Mucosa of stomach (tissue), 1 donor: ENCODE results near the gene KIAA0930.
A peak's percentile ranks its signal among the peaks of the same experiment; 100 is the strongest.
"Not testable (repeated sequence)": the region's sequence is repeated elsewhere in the genome, so short reads cannot be mapped to it uniquely, and the experiment has no call there.

Experiments
- H3K27me3 ChIP-seq: one replicate; pipeline ENCODE4 v1.7.0; 2013; ENCODE audit warnings: mild to moderate bottlenecking, low read length; ENCODE audit not compliant: control insufficient read depth, insufficient read depth
- H3K36me3 ChIP-seq: one replicate; pipeline ENCODE4 v1.7.0; 2013; ENCODE audit warnings: low read length; ENCODE audit not compliant: control insufficient read depth, insufficient read depth
- H3K4me1 ChIP-seq: one replicate; pipeline ENCODE4 v1.7.0; 2013; ENCODE audit warnings: mild to moderate bottlenecking, low read length; ENCODE audit not compliant: control insufficient read depth, insufficient read depth
- H3K4me3 ChIP-seq: one replicate; pipeline ENCODE4 v1.7.0; 2013; ENCODE audit warnings: low read length
- H3K9ac ChIP-seq: one replicate; pipeline ENCODE4 v1.7.0; 2013; ENCODE audit warnings: mild to moderate bottlenecking, low read length, moderate library complexity
- H3K9me3 ChIP-seq: one replicate; pipeline ENCODE4 v1.7.0; 2013; ENCODE audit warnings: mild to moderate bottlenecking, low read length, moderate library complexity; ENCODE audit not compliant: control insufficient read depth
- donor health status: Pancreatic carcinoma.

KIAA0930 gene

GRCh38 chr22:45259754-45260394, 19.2 kb upstream of the KIAA0930 start:
- Histone ChIP-seq H3K9me3 (no peaks in the 10 kb centered on the region), H3K4me3 (no peak overlapping the region)

DNA sequence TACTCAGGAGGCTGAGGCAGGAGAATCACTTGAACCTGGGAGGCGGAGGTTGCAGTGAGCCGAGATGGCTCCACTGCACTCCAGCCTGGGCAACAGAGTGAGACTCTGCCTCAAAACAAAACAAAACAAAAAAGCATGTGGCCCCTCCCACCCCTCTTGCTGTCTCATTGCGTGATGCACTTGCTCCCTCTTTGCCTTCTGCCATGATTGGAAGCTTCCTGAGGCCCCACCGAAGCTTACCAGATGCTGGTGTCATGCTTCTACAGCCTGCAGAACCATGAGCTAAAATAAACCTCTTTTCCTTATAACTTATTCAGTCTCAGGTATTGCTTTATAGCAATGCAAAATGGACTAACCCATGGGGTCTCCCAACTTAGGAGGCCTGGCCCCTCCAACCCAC, 17.2 kb upstream of the KIAA0930 start:
- not testable (repeated sequence) for H3K9me3 ChIP-seq, H3K27me3 ChIP-seq, H3K36me3 ChIP-seq, H3K4me3 ChIP-seq, H3K9ac ChIP-seq, H3K4me1 ChIP-seq

More at GRCh38 chr22:45259754-45260394, 19.2 kb upstream of the KIAA0930 start:
- H3K9ac ChIP-seq = no peak overlapping the region
- H3K27me3 ChIP-seq = no peaks in the 10 kb centered on the region
- H3K4me1 ChIP-seq = peaks cover 12% of the 10 kb centered on the region
- no peaks in the 10 kb centered on the region for H3K36me3 ChIP-seq

- H3K4me3 ChIP-seq = no peak overlapping the region
- H3K4me1 ChIP-seq = no peaks in the 10 kb centered on the region
- H3K27me3 ChIP-seq = no peaks in the 10 kb centered on the region
- H3K9me3 ChIP-seq = no peaks in the 10 kb centered on the region
- H3K36me3 ChIP-seq = no peaks in the 10 kb centered on the region
- H3K9ac ChIP-seq = no peak overlapping the region
These were observed 14.1 kb upstream of the KIAA0930 start for GRCh38 chr22:45254789-45255278.

- Histone ChIP-seq H3K27me3 (no peaks in the 10 kb centered on the region), H3K9ac (no peak overlapping the region), H3K4me1 (no peaks in the 10 kb centered on the region), H3K36me3 (no peaks in the 10 kb centered on the region), H3K4me3 (no peak overlapping the region), H3K9me3 (no peaks in the 10 kb centered on the region)
These were observed 13.7 kb upstream of the KIAA0930 start for GRCh38 chr22:45254388-45254787.

DNA sequence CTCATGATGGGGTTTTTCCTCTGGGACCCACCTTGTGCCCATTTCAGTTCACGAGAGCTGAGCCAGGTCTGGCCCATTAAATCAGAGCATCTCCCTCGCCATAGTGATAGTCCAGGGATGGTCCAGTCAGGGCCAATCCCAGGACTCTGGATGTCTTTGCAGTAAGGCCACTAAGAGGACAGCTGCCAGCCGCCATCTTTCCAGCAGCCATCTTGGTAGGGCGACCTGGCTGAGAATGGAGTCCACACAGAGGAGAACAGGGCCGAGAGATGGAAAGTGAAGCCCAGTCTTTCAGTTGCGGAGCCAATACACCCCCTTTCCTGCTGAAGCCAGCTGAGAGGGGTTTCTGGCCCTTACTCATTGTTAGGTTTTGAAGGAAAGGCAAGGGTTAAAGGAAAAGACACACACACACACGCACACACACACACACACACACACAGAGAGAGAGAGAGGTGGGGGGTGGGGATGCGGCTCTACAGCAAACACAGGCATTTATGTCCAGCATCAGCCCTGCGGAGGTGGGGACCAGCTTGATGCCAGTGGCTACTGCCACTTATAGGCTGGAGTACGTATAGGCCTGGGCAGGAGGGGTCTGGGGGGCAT, 12.4 kb upstream of the KIAA0930 start:
- Histone ChIP-seq H3K9ac (no peak overlapping the region), H3K36me3 (no peaks in the 10 kb centered on the region), H3K9me3 (no peaks in the 10 kb centered on the region), H3K27me3 (no peaks in the 10 kb centered on the region), H3K4me3 (no peak overlapping the region), H3K4me1 (no peaks in the 10 kb centered on the region)

DNA sequence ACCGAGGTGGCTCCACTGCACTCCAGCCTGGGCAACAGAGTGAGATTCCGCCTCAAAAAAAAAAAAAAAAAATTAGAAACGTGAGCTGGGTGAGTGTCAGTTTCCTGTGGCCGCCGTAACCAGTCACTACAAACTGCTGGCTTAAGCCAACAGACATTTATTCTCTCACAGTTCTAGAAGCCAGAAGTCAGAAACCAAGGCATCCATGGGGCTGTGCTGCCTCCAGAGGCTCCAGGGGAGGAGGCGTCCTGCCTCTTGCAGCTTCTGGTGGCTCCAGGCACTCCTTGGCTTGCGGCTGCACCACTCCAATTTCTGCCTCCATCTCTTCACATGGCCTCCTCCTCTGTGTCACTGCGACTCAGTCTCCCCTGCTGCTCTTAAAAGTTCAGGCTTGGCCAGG, 11.1 kb upstream of the KIAA0930 start:
- Histone ChIP-seq H3K36me3 (no peaks in the 10 kb centered on the region), H3K27me3 (no peaks in the 10 kb centered on the region), H3K9me3 (no peaks in the 10 kb centered on the region), H3K9ac (no peak overlapping the region), H3K4me3 (no peak overlapping the region), H3K4me1 (peaks cover 5% of the 10 kb centered on the region)

GRCh38 chr22:45248832-45249561, 8.3 kb upstream of the KIAA0930 start:
- Histone ChIP-seq H3K4me1 (peaks cover 22% of the 10 kb centered on the region), H3K9ac (no peak overlapping the region), H3K36me3 (no peaks in the 10 kb centered on the region), H3K27me3 (no peaks in the 10 kb centered on the region), H3K4me3 (no peak overlapping the region), H3K9me3 (no peaks in the 10 kb centered on the region)

DNA sequence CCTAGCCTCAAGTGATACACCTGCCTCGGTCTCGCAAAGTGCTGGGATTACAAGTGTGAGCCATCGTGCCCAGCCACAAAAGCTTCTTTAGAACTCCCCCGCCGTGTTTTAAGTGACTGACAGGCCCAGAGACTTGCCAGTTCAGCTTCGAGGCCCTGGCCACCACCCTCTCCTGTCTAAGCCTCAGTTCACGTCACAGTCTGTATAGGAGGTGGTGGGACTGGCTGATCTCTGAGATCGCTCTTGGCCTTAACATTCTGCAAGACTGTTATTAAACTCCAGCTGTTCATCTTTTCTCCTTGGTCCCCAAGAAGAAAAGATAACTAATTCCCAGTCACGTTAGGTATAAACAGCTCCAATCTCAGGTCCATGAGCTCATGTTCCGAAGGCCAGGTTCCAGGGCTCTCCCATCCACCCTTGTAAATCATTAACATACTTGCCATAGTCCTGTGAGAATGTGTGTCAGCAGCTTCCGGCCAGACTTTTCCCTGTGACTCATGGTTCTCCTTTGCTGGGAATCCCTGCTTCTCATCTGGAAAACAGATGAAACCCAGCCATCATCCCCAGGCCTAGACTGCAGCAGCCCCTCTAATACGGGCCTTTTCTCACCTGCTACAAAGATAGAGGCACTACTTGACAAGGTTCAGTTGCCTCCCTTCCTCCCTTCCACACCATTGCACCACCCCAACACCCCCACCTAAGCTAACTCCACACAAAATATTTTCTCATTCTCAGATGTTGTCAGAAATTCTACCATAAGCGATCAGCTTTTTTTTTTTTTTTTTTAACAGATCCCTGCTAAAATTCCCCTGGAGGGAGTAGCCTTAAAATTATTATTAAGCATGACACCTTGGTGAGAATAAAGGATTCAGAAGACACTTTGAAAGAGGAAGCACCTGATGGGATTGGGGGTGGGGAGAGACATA, 5.6 kb upstream of the KIAA0930 start:
- Histone ChIP-seq H3K4me1 (peaks cover 44% of the 10 kb centered on the region), H3K4me3 (no peak overlapping the region), H3K36me3 (no peaks in the 10 kb centered on the region), H3K27me3 (no peaks in the 10 kb centered on the region), H3K9ac (peak overlapping the region; percentile 61), H3K9me3 (no peaks in the 10 kb centered on the region)

- no peak overlapping the region for H3K9ac ChIP-seq
- H3K4me1 ChIP-seq = peaks cover 51% of the 10 kb centered on the region
- H3K36me3 ChIP-seq = no peaks in the 10 kb centered on the region
- no peaks in the 10 kb centered on the region for H3K27me3 ChIP-seq
- H3K4me3 ChIP-seq = no peak overlapping the region
- no peaks in the 10 kb centered on the region for H3K9me3 ChIP-seq
These were observed 4.2 kb upstream of the KIAA0930 start for GRCh38 chr22:45244916-45245315.

DNA sequence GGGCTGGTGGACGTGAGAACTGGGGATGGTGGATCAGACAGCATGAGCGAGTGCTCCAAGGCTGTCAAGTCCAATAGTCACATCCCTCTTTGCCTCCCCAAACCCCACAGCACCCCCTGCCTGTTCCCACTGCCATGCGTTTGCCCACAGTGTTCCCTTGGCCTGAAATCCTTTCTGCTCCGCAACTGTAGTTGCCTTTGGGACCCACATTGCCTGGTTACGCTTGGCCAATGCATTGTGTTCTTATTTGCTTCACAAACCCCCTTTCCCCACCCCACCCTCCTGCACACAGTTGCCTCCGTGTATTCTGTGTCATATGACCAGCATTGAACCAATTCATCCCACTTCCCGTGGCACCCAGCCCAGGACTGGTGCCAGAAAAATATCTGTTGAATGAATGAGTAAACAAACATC, 2.1 kb upstream of the KIAA0930 start:
- H3K4me3 ChIP-seq = no peak overlapping the region
- no peaks in the 10 kb centered on the region for H3K27me3 ChIP-seq
- H3K9me3 ChIP-seq = no peaks in the 10 kb centered on the region
- no peaks in the 10 kb centered on the region for H3K36me3 ChIP-seq
- peaks cover 61% of the 10 kb centered on the region for H3K4me1 ChIP-seq
- H3K9ac ChIP-seq = peak overlapping the region; percentile 3

- Histone ChIP-seq H3K4me3 (peak overlapping the region; percentile 22), H3K36me3 (no peaks in the 10 kb centered on the region), H3K27me3 (no peaks in the 10 kb centered on the region), H3K9me3 (no peaks in the 10 kb centered on the region), H3K9ac (peak overlapping the region; percentile 56), H3K4me1 (peaks cover 44% of the 10 kb centered on the region)
These were observed 437 bp downstream of the KIAA0930 start for GRCh38 chr22:45240104-45240809.
